CD4-positive, CD25-positive, alpha-beta regulatory T cell (primary cell): ENCODE measurements around the gene COLEC11. TPM values are rescaled to one million over a fixed set of nuclear protein-coding genes. Genes with fewer than 3 reads are reported as not detected.

Source experiments
- ATAC-seq, 2 donors: fragments of 150-1000 bp; cut with Tn5 transposase; one replicate each; pipeline ENCODE4 v1.10.0; 2021; ENCODE audit warnings: low read depth in 2 of 2, moderate number of reproducible peaks in 2 of 2, moderate library complexity in 1 of 2
- DNase-seq, 3 donors: peaks; one replicate each; pipeline versions ENCODE4 v3.0.0 to v3.0.0-alpha.2; 2012 to 2022; ENCODE audit warnings: mixed read lengths in 1 of 3
- H3K27ac ChIP-seq: one replicate; pipeline ENCODE4 v1.7.0; 2013; ENCODE audit warnings: mild to moderate bottlenecking, low read length; ENCODE audit not compliant: insufficient read depth, poor library complexity, severe bottlenecking
- H3K27me3 ChIP-seq: one replicate; pipeline ENCODE4 v1.7.0; 2013; ENCODE audit warnings: low read length; ENCODE audit not compliant: control insufficient read depth, insufficient read depth
- H3K36me3 ChIP-seq: one replicate; pipeline ENCODE4 v1.7.0; 2013; ENCODE audit warnings: mild to moderate bottlenecking, low read length, moderate library complexity; ENCODE audit not compliant: control insufficient read depth, insufficient read depth
- H3K4me1 ChIP-seq: 2 replicates; pipeline ENCODE4 v1.7.0; 2013; ENCODE audit warnings: mild to moderate bottlenecking, low read length; ENCODE audit not compliant: insufficient read depth, control insufficient read depth, poor library complexity, severe bottlenecking
- H3K4me3 ChIP-seq: one replicate; pipeline ENCODE4 v1.7.0; 2013; ENCODE audit warnings: low read depth, mild to moderate bottlenecking, low read length, moderate library complexity
- H3K9me3 ChIP-seq, 2 experiments: 1 replicate in 1 of 2; 2 replicates in 1 of 2; pipeline ENCODE4 v1.7.0; 2013; ENCODE audit warnings: low read length in 2 of 2, mild to moderate bottlenecking in 1 of 2, moderate library complexity in 1 of 2; ENCODE audit not compliant: control insufficient read depth in 2 of 2
- H3K27ac Mint-ChIP-seq, 3 donors: one replicate each; pipeline ENCODE4 v1.8.0; 2020 to 2022; ENCODE audit warnings: mild to moderate bottlenecking in 3 of 3, mixed read lengths in 3 of 3, moderate library complexity in 2 of 3
- H3K27me3 Mint-ChIP-seq: one replicate; pipeline ENCODE4 v1.8.0; 2022; ENCODE audit warnings: mild to moderate bottlenecking, mixed read lengths
- H3K36me3 Mint-ChIP-seq: one replicate; pipeline ENCODE4 v1.8.0; 2020; ENCODE audit warnings: mixed read lengths
- H3K4me1 Mint-ChIP-seq, 4 donors: one replicate each; pipeline ENCODE4 v1.8.0; 2020 to 2022; ENCODE audit warnings: mixed read lengths in 4 of 4, mild to moderate bottlenecking in 1 of 4
- H3K4me3 Mint-ChIP-seq, 4 donors: one replicate each; pipeline ENCODE4 v1.8.0; 2020 to 2022; ENCODE audit warnings: mild to moderate bottlenecking in 4 of 4, mixed read lengths in 4 of 4, moderate library complexity in 3 of 4
- H3K9me3 Mint-ChIP-seq, 7 donors: one replicate each; pipeline ENCODE4 v1.8.0; 2020 to 2022; ENCODE audit warnings: mixed read lengths in 7 of 7, mild to moderate bottlenecking in 3 of 7, moderate library complexity in 2 of 7
- polyA plus RNA-seq, 4 donors: library from polyadenylated mRNA; unstranded; fragments of 300-500 nt; fragmentation: Illumina TruSeq; gene quantifications; one replicate each; pipeline ENCODE4 v1.2.3, GENCODE V29; 2021
- total RNA-seq: library from RNA; stranded (reverse); gene quantifications from one replicate; pipeline ENCODE4 v1.2.3, GENCODE V29; 2022

The COLEC11 gene
- total and polyA plus RNA-seq, 5 donors from 2014 or later: not detected

DNA sequence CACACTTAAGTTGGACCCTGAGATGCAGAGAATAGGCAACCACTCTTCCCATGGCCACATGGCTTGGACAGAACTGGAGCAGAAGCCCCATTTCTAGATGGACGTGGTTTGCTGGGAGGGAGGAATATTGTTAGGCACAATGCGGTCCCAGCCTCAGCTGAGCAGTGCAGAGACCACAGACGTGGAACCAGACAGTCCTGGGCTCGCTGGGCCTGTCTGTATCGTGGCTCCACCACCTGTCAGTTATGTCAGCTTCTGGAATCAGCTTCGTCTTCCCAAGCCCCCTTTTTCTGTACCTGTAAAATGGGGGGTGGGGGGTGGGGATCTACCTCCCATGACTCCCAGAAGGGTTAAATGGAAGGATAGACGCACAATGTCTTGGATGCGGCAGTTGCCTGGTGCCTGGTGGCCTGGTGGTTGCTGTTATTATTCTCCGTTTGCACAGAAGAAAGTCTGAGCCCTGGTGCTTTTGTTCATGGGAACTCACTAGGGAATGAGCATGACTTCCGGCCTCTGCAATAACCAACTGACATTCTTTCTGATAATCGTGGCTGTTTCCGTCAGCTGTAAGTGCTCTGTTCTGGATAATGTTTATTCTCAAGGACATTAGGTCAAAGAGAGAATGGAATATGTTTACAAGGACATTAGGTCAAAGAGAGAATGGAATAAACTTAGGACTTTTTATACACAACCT, 31.4 kb downstream of the COLEC11 start:
- no peak overlapping the region for H3K27ac ChIP-seq
- DNase-seq: no peak
- no peak overlapping the region for H3K4me3 ChIP-seq
- Mint-ChIP-seq H3K4me3 (no peak overlapping the region), H3K4me1 (no peaks in the 10 kb centered on the region), H3K27me3 (peaks cover 5% of the 10 kb centered on the region), H3K27ac (no peak overlapping the region), H3K36me3 (peaks cover 3% of the 10 kb centered on the region), H3K9me3 (peaks cover 0 to 2% (median 0%) of the 10 kb centered on the region in 7 donors)
- no peaks in the 10 kb centered on the region for H3K27me3 ChIP-seq
- H3K4me1 ChIP-seq: no peaks in the 10 kb centered on the region
- ATAC-seq: no peak
- H3K36me3 ChIP-seq: no peaks in the 10 kb centered on the region
- no peaks in the 10 kb centered on the region for H3K9me3 ChIP-seq

DNA sequence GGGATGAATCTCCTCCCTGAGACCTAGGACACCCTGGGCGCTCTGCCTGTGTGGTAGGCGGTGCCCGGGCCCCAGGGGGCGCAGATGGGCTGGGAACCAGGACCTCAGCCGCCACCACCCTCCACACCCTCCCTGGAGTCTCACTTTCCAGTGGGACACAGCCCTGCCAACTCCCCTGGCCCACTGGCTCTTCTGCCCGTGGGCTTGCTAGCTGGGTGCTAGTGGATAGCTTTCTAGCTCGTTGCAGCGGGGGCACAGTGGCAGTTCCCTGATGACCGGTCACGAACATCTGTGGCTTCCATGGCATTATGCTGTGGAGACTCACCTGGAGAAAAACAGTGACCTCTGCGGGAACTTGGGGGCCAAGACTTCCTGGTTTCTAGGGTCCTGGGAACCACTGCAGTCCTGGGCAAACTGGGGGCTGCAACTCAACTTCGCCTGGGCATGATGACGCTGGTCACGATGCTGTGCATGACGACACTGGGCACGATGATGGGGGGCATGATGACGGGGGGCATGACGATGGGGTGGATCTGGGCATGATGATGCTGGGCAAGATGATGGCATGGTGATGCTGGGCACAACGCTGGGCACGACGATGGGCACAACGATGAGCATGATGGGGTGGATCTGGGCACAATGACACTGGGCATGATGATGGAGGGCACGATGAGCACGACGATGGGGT, 32.0 kb downstream of the COLEC11 start:
- no peaks in the 10 kb centered on the region for H3K4me1 Mint-ChIP-seq
- no peak overlapping the region for H3K27ac Mint-ChIP-seq
- Histone ChIP-seq H3K27me3 (no peaks in the 10 kb centered on the region), H3K27ac (no peak overlapping the region), H3K4me1 (no peaks in the 10 kb centered on the region), H3K9me3 (no peaks in the 10 kb centered on the region), H3K4me3 (no peak overlapping the region), H3K36me3 (no peaks in the 10 kb centered on the region)
- DNase-seq (no peak), ATAC-seq (no peak)
- H3K27me3 Mint-ChIP-seq: peaks cover 5% of the 10 kb centered on the region
- H3K36me3 Mint-ChIP-seq: peaks cover 3% of the 10 kb centered on the region
- no peak overlapping the region for H3K4me3 Mint-ChIP-seq
- peaks cover 0 to 2% (median 0%) of the 10 kb centered on the region in 7 donors for H3K9me3 Mint-ChIP-seq

DNA sequence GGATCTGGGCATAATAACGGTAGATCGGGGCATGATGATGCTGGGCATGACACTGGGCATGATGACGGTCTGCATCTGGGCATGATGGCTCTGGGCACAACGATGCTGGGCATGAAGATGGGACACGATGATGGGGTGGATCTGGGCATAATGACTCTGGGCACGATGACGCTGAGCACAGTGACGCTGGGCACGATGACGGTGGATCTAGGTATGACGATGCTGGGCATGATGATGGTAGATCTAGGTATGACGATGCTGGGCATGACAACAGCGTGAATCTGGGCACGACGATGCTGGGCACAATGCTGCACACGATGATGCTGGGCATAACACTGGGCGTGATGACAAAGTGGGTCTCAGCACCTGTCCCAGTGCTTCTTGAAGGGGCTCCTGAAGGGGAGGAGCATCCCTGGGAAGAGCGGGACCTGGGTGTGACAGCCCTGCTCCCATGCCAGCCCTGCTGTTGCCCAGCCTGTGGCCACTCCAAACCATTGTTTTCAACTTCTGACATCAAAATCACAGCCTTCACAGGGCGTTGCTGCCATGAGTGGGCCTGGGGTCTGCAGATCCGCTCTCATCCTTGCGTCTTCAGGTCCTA, 32.7 kb downstream of the COLEC11 start:
- ATAC-seq (no peak), DNase-seq (no peak)
- Histone ChIP-seq H3K4me3 (no peak overlapping the region), H3K27ac (no peak overlapping the region), H3K36me3 (no peaks in the 10 kb centered on the region), H3K4me1 (no peaks in the 10 kb centered on the region), H3K9me3 (no peaks in the 10 kb centered on the region), H3K27me3 (no peaks in the 10 kb centered on the region)
- Mint-ChIP-seq H3K4me1 (no peaks in the 10 kb centered on the region), H3K36me3 (peaks cover 3% of the 10 kb centered on the region), H3K4me3 (no peak overlapping the region), H3K27ac (no peak overlapping the region), H3K9me3 (peaks cover 0 to 2% (median 0%) of the 10 kb centered on the region in 7 donors), H3K27me3 (peaks cover 2% of the 10 kb centered on the region)

DNA sequence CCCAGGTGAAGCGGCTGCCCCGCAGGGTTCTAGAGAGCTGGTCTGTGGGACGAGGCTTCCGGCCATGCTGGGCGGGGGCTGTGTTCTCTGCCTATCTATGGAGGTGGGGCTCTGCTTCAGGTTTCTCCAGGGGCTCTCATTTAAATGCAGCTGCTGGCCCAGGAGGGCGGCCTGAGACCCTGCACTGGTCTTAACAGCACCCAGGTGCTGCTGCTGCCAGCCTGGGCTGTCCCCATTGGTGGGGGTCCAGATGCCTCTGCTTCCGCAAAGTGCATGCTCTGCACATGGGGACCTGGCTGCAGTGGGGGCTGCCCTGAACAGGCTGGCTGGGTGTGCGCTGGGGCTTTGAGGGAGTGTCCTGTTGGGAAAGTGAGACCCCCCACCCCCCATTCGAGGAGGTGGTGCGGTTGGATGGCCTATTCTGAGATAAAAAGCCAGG, 33.3 kb downstream of the COLEC11 start:
- no peaks in the 10 kb centered on the region for H3K27me3 ChIP-seq
- H3K4me3 Mint-ChIP-seq: no peak overlapping the region
- H3K9me3 Mint-ChIP-seq: peaks cover 0 to 2% (median 0%) of the 10 kb centered on the region in 7 donors
- no peaks in the 10 kb centered on the region for H3K4me1 ChIP-seq
- H3K36me3 ChIP-seq: no peaks in the 10 kb centered on the region
- no peak overlapping the region for H3K27ac ChIP-seq
- ATAC-seq (no peak), DNase-seq (no peak)
- no peak overlapping the region for H3K27ac Mint-ChIP-seq
- H3K4me3 ChIP-seq: no peak overlapping the region
- H3K27me3 Mint-ChIP-seq: no peaks in the 10 kb centered on the region
- H3K36me3 Mint-ChIP-seq: peaks cover 3% of the 10 kb centered on the region
- H3K9me3 ChIP-seq: no peaks in the 10 kb centered on the region
- no peaks in the 10 kb centered on the region for H3K4me1 Mint-ChIP-seq

DNA sequence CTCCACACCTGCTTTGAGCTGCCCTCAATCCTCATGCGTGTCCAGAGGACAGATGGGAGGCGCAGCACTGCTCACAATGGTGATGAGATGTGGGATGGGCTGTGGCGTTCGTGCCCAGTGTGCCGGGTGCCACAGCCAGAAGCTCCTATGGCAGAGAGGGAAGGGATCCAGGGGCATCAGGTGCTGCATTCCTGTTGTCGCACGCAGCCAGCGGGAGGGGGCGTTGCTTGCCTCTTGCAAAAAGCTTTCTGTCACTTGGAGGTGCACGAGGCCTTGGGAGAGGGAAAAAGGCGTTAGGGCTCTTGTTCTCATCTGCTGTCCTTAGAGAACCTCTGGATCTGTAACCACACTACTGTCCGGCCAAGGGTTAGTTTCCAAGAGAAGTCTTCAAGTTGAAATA, 33.9 kb downstream of the COLEC11 start:
- Mint-ChIP-seq H3K9me3 (peaks cover 0 to 2% (median 0%) of the 10 kb centered on the region in 7 donors), H3K27ac (peak overlapping the region in 1 of 3 donors; percentile 55), H3K36me3 (no peaks in the 10 kb centered on the region), H3K4me3 (no peak overlapping the region), H3K4me1 (no peaks in the 10 kb centered on the region), H3K27me3 (no peaks in the 10 kb centered on the region)
- Histone ChIP-seq H3K36me3 (no peaks in the 10 kb centered on the region), H3K27ac (no peak overlapping the region), H3K4me1 (no peaks in the 10 kb centered on the region), H3K4me3 (no peak overlapping the region), H3K27me3 (no peaks in the 10 kb centered on the region), H3K9me3 (no peaks in the 10 kb centered on the region)
- DNase-seq (no peak), ATAC-seq (no peak)

DNA sequence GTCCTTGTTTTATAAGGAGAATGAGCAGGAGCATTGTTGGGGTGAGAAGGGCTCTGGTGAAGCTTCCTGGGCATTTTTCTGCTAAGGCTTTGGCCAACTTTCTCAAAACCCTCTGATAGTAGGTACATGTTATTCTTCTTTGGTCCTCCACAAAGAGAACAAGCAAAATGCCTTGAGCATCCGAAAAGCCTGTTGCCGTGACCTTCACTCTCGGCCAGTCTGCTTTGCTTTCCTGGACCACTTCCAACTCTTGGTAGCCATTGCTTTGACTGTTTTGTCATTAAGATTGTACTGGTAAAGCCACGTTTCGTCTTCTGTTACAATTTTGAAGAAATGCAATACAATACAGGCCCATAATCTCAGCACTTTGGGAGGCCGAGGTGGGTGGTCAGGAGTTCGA, 35.7 kb downstream of the COLEC11 start:
- no peaks in the 10 kb centered on the region for H3K9me3 ChIP-seq
- Mint-ChIP-seq H3K27ac (no peak overlapping the region), H3K4me3 (no peak overlapping the region), H3K27me3 (no peaks in the 10 kb centered on the region), H3K36me3 (no peaks in the 10 kb centered on the region), H3K4me1 (no peaks in the 10 kb centered on the region), H3K9me3 (peaks cover 0 to 2% (median 0%) of the 10 kb centered on the region in 7 donors)
- H3K36me3 ChIP-seq: no peaks in the 10 kb centered on the region
- no peak overlapping the region for H3K4me3 ChIP-seq
- no peak overlapping the region for H3K27ac ChIP-seq
- no peaks in the 10 kb centered on the region for H3K4me1 ChIP-seq
- no peak for DNase-seq
- no peak for ATAC-seq
- H3K27me3 ChIP-seq: no peaks in the 10 kb centered on the region

DNA sequence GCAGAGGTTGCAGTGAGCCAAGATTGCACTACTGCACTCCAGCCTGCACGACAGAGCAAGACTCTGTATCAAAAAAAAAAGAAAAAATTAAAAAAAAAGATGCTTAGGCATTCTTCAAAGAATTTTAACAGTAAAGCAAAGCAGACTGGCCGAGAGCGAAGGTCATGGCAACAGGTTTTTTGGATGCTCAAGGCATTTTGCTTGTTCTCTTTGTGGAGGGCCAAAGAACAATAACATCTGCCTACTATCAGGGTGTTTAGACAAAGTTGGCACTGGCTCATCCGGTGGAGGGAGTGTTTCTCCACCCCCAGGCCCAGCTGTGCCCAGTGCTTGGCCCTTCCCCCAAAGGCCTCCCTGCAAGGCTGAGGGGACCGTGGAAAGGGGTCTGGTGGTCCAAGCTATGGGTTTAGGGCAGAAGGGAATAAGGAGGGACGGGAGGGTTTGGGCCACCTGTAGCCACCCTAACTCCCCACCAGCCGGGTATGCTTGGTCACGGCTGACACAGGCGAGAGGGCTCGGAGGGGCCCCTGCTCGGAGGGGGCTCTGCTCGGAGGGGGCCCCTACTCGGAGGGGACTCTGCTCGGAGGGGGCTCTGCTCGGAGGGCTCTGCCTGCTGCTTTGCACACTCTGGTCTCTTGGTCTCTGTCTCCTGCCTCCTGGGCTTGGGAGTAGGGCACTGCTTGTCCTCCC, 36.4 kb downstream of the COLEC11 start:
- Mint-ChIP-seq H3K4me1 (no peaks in the 10 kb centered on the region), H3K9me3 (peaks cover 0 to 2% (median 0%) of the 10 kb centered on the region in 7 donors), H3K36me3 (no peaks in the 10 kb centered on the region), H3K27ac (no peak overlapping the region), H3K27me3 (no peaks in the 10 kb centered on the region), H3K4me3 (no peak overlapping the region)
- H3K27me3 ChIP-seq: no peaks in the 10 kb centered on the region
- H3K27ac ChIP-seq: no peak overlapping the region
- H3K4me3 ChIP-seq: no peak overlapping the region
- H3K36me3 ChIP-seq: no peaks in the 10 kb centered on the region
- DNase-seq (no peak), ATAC-seq (no peak)
- H3K9me3 ChIP-seq: no peaks in the 10 kb centered on the region
- H3K4me1 ChIP-seq: no peaks in the 10 kb centered on the region
